T-helper 17 cell (primary cell): ENCODE measurements around the gene L1CAM. TPM values are rescaled to one million over a fixed set of nuclear protein-coding genes. Genes with fewer than 3 reads are reported as not detected.

Experiments
- ATAC-seq: fragments of 150-1000 bp; cut with Tn5 transposase; 2 replicates; pipeline ENCODE4 v1.10.0; 2021; ENCODE audit warnings: mild to moderate bottlenecking, moderate library complexity
- DNase-seq, 3 donors: peaks; one replicate each; pipeline versions ENCODE4 v3.0.0 to v3.0.0-alpha.2; 2020 to 2021
- H3K9me3 ChIP-seq: one replicate; pipeline ENCODE4 v1.7.0; 2013; ENCODE audit warnings: low read length, mild to moderate bottlenecking; ENCODE audit not compliant: control insufficient read depth, poor library complexity, severe bottlenecking
- H3K27ac Mint-ChIP-seq: one replicate; pipeline ENCODE4 v1.8.0; 2022; ENCODE audit warnings: mild to moderate bottlenecking, moderate library complexity, mixed read lengths
- H3K27me3 Mint-ChIP-seq: one replicate; pipeline ENCODE4 v1.8.0; 2022; ENCODE audit warnings: mixed read lengths
- H3K36me3 Mint-ChIP-seq: one replicate; pipeline ENCODE4 v1.8.0; 2022; ENCODE audit warnings: low read depth, mixed read lengths
- H3K4me1 Mint-ChIP-seq: one replicate; pipeline ENCODE4 v1.8.0; 2022; ENCODE audit warnings: mild to moderate bottlenecking, mixed read lengths
- H3K4me3 Mint-ChIP-seq: one replicate; pipeline ENCODE4 v1.8.0; 2022; ENCODE audit warnings: mild to moderate bottlenecking, moderate library complexity, mixed read lengths
- total RNA-seq, 4 donors: library from RNA in 2 of 4; stranded (reverse) in 2 of 4; gene quantifications; one replicate each; pipeline ENCODE4 v1.2.3 and lab custom pipeline; 2022 to 2026

L1CAM gene
- total RNA-seq, 2 donors from 2014 or later, result 2.3 to 3.9 TPM

GRCh38 chrX:153853180-153853901 lies 32.6 kb downstream of the L1CAM start:
- no peaks in the 10 kb centered on the region for H3K9me3 ChIP-seq
- DNase-seq (no peak), ATAC-seq (no peak)
- peaks cover 8% of the 10 kb centered on the region for H3K4me1 Mint-ChIP-seq
- H3K27ac Mint-ChIP-seq, result no peak overlapping the region
- no peaks in the 10 kb centered on the region for H3K36me3 Mint-ChIP-seq
- H3K27me3 Mint-ChIP-seq, result no peaks in the 10 kb centered on the region
- H3K4me3 Mint-ChIP-seq, result no peak overlapping the region

- H3K27me3 Mint-ChIP-seq, result no peaks in the 10 kb centered on the region
- ATAC-seq (no peak), DNase-seq (no peak)
- H3K4me3 Mint-ChIP-seq, result no peak overlapping the region
- H3K36me3 Mint-ChIP-seq, result no peaks in the 10 kb centered on the region
- H3K27ac Mint-ChIP-seq, result no peak overlapping the region
- H3K4me1 Mint-ChIP-seq, result peaks cover under 1% of the 10 kb centered on the region
- H3K9me3 ChIP-seq, result no peaks in the 10 kb centered on the region
Observed at GRCh38 chrX:153851981-153852380, 34.0 kb downstream of the L1CAM start.

GRCh38 chrX:153848325-153848724 lies 37.6 kb downstream of the L1CAM start:
- H3K27me3 Mint-ChIP-seq, result no peaks in the 10 kb centered on the region
- no peak for DNase-seq
- no peaks in the 10 kb centered on the region for H3K36me3 Mint-ChIP-seq
- no peaks in the 10 kb centered on the region for H3K4me1 Mint-ChIP-seq
- H3K4me3 Mint-ChIP-seq, result no peak overlapping the region
- H3K9me3 ChIP-seq, result no peaks in the 10 kb centered on the region
- no peak overlapping the region for H3K27ac Mint-ChIP-seq
- ATAC-seq, result no peak

DNA sequence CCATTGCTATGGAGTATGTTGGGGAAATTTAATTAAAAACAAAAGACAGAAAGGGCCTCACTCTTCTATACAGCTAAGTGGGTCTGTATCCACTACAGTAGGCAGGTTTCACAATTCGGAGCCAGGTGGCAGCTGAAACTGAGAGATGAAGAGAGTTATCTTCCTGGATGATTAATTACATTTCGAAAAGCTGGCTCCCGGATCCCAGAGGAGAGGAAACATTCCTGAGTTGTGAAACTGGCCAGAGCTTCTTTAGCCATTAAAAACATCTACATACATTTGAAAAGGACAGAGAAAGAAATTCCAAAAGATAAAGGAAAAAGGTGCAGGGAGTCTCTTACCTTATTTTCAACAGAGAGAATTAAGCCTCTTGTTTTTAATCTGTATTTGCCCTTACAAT lies 40.1 kb downstream of the L1CAM start:
- Mint-ChIP-seq H3K36me3 (no peaks in the 10 kb centered on the region), H3K4me1 (no peaks in the 10 kb centered on the region), H3K27me3 (no peaks in the 10 kb centered on the region), H3K4me3 (no peak overlapping the region), H3K27ac (no peak overlapping the region)
- DNase-seq (no peak), ATAC-seq (no peak)
- H3K9me3 ChIP-seq, result no peaks in the 10 kb centered on the region

DNA sequence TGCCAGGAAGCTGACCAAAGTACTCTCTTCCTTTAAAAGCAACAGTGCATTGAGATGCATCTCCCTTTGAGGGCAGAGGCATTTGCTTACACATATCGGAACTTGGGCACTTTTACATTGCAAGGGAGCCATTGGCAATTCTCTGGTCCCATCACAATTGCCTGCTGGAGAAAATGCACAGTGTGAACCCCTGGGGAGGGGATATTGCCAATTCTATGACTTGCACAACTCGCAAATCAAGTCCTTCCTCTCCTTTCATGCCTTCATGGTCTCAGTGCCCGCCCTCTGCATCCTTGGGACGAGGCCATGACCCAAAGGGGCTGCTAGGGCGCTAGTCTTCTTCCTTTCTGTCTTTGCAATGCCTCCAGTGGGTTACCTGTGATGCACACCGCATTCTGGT lies 40.8 kb downstream of the L1CAM start:
- Mint-ChIP-seq H3K27me3 (no peaks in the 10 kb centered on the region), H3K4me3 (no peak overlapping the region), H3K4me1 (no peaks in the 10 kb centered on the region), H3K36me3 (no peaks in the 10 kb centered on the region), H3K27ac (no peak overlapping the region)
- no peak for ATAC-seq
- no peaks in the 10 kb centered on the region for H3K9me3 ChIP-seq
- no peak for DNase-seq

GRCh38 chrX:153844509-153845082 lies 41.4 kb downstream of the L1CAM start:
- no peak for DNase-seq
- Mint-ChIP-seq H3K27me3 (no peaks in the 10 kb centered on the region), H3K27ac (no peak overlapping the region), H3K36me3 (no peaks in the 10 kb centered on the region), H3K4me1 (no peaks in the 10 kb centered on the region), H3K4me3 (no peak overlapping the region)
- no peak for ATAC-seq
- H3K9me3 ChIP-seq, result no peaks in the 10 kb centered on the region

- Mint-ChIP-seq H3K27me3 (no peaks in the 10 kb centered on the region), H3K4me1 (peaks cover 2% of the 10 kb centered on the region), H3K4me3 (no peak overlapping the region), H3K36me3 (no peaks in the 10 kb centered on the region), H3K27ac (no peak overlapping the region)
- H3K9me3 ChIP-seq, result no peaks in the 10 kb centered on the region
- no peak for ATAC-seq
- DNase-seq, result no peak
Observed at GRCh38 chrX:153836921-153837320, 49.1 kb downstream of the L1CAM start.

DNA sequence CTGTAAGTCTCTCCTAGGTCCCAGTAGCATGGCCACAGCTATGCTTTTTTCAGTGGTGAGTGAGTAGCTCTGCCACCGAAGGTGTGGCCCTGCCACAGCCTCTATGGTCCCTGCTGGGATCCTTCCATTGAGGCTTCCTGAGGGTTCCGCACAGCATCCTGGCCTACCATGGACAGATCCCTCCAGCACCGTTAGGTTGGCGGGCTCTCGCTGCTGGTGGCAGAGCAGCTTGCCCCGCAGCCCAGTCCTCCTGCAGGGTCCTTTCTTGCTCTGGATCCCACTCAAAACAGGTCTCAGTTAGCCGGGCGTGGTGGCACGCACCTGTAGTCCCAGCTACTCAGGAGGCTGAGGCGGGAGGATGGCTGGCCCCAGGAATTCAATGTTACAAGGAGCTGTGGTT lies 53.2 kb downstream of the L1CAM start:
- H3K4me1 Mint-ChIP-seq, result peaks cover 6% of the 10 kb centered on the region
- no peaks in the 10 kb centered on the region for H3K36me3 Mint-ChIP-seq
- ATAC-seq (no peak), DNase-seq (no peak)
- no peak overlapping the region for H3K4me3 Mint-ChIP-seq
- no peak overlapping the region for H3K27ac Mint-ChIP-seq
- no peaks in the 10 kb centered on the region for H3K9me3 ChIP-seq
- no peaks in the 10 kb centered on the region for H3K27me3 Mint-ChIP-seq

GRCh38 chrX:153831429-153832150 lies 54.4 kb downstream of the L1CAM start:
- no peak for ATAC-seq
- H3K4me3 Mint-ChIP-seq, result peak overlapping the region; percentile 74

DNA sequence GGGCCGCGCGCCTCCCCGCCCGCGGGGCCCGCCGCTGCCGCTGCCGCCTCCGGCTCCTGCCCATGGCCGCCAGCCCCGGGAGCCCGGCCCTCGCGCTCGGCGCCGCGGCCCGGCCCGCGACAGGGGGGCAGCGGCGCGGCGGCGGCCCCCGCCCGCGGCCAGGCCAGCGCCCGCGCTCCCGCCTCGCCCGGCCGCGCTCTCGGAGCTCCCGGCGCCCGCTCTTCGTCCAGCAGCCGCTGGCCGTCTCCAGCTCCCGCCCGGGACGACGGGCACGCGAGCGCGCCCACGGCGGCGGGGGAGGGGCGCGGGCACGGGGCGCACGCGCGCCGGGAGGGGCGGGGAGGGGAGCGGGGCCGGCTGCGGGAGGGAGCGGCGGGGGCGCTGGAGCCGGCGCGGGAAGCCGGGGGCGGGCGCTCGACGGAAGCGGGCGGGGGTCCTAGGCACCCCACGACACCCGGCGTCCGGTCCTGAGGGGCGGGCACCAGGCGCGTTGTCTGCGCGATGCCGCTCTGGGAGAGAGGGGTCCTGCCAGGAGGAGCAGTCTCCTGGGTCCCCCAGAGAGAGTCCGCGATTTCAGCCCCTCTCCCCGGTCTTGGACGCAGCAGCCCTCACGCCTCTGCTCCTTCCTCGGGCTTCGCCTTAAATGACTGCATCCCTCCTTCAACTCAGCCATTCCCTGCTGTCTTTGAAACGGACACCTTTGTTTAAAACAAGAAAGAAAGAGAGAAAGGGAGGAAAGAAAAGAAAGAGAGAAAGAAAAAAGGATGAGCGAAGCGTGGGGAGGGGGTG lies 55.1 kb downstream of the L1CAM start:
- Mint-ChIP-seq H3K27ac (no peak overlapping the region), H3K4me1 (peaks cover 16% of the 10 kb centered on the region), H3K36me3 (no peaks in the 10 kb centered on the region), H3K4me3 (peak overlapping the region; percentile 74), H3K27me3 (no peaks in the 10 kb centered on the region)
- H3K9me3 ChIP-seq, result no peaks in the 10 kb centered on the region
- ATAC-seq, result no peak
- DNase-seq, result no peak

More at GRCh38 chrX:153831429-153832150, 54.4 kb downstream of the L1CAM start:
- no peak overlapping the region for H3K27ac Mint-ChIP-seq
- H3K27me3 Mint-ChIP-seq, result no peaks in the 10 kb centered on the region
- no peaks in the 10 kb centered on the region for H3K9me3 ChIP-seq
- peaks cover 16% of the 10 kb centered on the region for H3K4me1 Mint-ChIP-seq
- no peak for DNase-seq
- no peaks in the 10 kb centered on the region for H3K36me3 Mint-ChIP-seq

GRCh38 chrX:153829799-153830639 lies 56.0 kb downstream of the L1CAM start, which contains the start of gene PDZD4:
PDZD4 (minus strand) TSS chrX:153830544; CDS start chrX:153830298, 246 bp downstream.
- peaks cover 18% of the 10 kb centered on the region for H3K4me1 Mint-ChIP-seq
- peak within 1 kb of the TSS; percentile 75 for H3K4me3 Mint-ChIP-seq
- peak; percentile 71 for ATAC-seq
- no peak within 1 kb of the TSS for H3K27ac Mint-ChIP-seq
- no peaks in the 10 kb centered on the region for H3K27me3 Mint-ChIP-seq
- H3K9me3 ChIP-seq, result no peaks in the 10 kb centered on the region
- H3K36me3 Mint-ChIP-seq, result no peaks in the 10 kb centered on the region
- DNase-seq, result peak in 1 of 3 donors; percentile 23

DNA sequence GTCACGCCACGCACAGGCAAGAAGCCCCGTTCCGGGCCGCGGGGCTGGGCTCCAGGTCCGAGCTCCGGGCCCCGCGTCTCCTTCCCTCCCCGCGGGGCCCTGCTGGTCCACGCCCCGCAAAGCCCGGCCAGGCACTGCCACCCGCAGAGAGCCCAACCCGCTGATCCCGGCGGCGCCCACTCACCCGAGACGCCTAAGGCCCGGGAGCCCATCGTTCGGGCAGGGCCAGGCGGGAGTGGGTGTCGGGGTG lies 56.5 kb downstream of the L1CAM start:
- DNase-seq, result no peak
- H3K9me3 ChIP-seq, result no peaks in the 10 kb centered on the region
- Mint-ChIP-seq H3K36me3 (no peaks in the 10 kb centered on the region), H3K27me3 (no peaks in the 10 kb centered on the region), H3K27ac (no peak overlapping the region), H3K4me3 (peak overlapping the region; percentile 75), H3K4me1 (peaks cover 18% of the 10 kb centered on the region)
- no peak for ATAC-seq
